GM18511 (cell line): ENCODE measurements around the gene GRID2.

Experiments
- ATAC-seq: cut with Tn5 transposase; IDR thresholded peaks from one replicate; pipeline ENCODE4 v1.9.1; 2021; ENCODE audit warnings: mild to moderate bottlenecking, moderate library complexity; ENCODE audit not compliant: unreplicated experiment

GRID2 gene

DNA sequence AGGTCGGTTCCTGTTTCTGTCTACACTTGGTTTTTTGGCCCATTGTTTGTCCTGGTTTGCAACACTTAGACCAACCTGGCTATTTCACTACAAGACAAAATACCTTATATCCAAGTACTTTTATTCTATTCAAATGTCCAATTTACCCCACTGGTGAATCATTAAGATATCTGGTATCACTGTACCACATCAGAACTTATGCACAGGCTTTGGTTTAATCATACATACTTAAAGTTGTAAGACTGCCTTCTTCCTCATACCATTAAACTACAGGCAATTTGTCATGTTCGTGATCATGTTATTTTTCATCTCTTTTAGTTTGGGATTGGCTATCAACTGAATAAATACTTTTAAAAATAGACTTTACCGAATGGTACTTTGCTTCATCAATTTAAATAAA is 1471.8 kb downstream of the GRID2 start:
- ATAC-seq, result no peak

DNA sequence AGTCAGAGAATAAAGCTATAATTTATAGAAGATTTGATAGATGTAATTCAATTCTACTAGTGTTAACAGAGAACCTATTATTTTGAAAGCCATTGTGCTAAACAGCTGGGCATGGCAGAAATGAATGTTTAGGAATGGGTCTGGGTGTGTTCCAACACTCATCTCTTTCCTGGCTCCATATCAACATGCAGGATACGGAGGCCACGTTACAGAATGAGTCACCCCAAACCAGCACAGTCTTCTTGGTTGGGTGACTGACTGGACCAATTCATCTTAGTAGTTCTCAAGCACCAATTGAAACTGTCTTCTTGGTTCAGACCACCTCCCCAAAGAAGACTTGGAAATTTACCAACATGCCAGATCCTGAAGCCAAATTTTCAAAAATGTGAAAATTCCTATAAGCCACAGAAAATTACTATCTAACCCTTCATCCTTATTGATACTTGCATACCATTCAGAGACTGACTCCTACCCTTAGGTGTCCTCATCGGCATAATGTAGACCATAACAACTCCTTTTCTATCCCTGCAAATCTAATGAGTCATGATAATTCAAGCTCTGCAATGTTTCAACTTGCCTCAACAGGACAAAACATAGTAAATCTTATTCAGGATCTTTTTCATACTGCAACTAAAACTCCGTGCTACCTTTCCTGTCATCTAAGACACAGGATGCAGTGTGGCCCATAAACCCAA is 1472.8 kb downstream of the GRID2 start:
- ATAC-seq, result no peak

GRCh38 chr4:93777081-93777460 is 1473.3 kb downstream of the GRID2 start:
- ATAC-seq, result no peak

DNA sequence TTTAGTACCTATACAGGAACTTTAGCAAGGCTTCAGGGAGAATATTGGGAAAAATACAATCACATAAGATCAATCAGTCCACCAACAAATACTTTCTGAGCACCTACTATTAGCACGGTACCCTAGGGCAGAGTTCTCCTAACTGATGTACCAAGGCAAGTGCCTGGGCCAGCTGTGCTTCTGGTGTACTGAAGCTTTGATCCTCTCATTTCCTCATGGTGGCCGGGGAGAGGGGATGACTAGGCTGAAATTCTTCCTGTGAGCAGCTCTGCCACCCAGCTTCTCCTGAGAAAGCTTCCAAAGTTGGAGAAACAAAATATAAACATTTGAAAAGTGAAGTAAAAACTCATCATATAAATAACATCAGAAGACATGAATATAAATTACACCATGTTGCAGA is 1475.5 kb downstream of the GRID2 start:
- no peak for ATAC-seq

- no peak for ATAC-seq
Observed at GRCh38 chr4:93780080-93780479, 1476.3 kb downstream of the GRID2 start.

- no peak for ATAC-seq
Observed at GRCh38 chr4:93781198-93781597, 1477.4 kb downstream of the GRID2 start.

DNA sequence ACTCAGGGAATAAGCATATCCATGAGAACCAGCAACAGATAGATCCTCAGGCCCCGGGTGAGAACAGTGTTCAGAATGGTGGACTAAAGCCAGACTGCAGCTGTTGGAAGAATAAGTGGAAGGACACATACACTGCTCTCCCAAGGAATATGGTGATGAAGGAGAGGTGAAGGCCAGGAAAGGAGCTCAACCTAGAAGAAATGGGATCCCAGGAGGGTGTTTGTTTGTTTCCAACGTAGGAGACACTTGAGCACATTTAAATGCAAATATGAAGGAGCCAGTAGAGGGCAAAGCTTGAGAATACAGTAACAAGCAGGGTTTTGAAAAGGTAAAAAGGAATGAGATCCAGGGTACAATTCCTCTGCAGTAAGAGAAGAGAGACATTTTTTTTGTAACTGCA is 1482.4 kb downstream of the GRID2 start:
- no peak for ATAC-seq

- ATAC-seq, result no peak
Observed at GRCh38 chr4:93788712-93789111, 1484.9 kb downstream of the GRID2 start.

GRCh38 chr4:93791570-93792195 is 1487.9 kb downstream of the GRID2 start:
- peak; percentile 87 for ATAC-seq

GRCh38 chr4:93802045-93802444 is 1498.3 kb downstream of the GRID2 start:
- ATAC-seq, result no peak

- ATAC-seq, result no peak
Observed at GRCh38 chr4:93809773-93810172, 1506.0 kb downstream of the GRID2 start.

DNA sequence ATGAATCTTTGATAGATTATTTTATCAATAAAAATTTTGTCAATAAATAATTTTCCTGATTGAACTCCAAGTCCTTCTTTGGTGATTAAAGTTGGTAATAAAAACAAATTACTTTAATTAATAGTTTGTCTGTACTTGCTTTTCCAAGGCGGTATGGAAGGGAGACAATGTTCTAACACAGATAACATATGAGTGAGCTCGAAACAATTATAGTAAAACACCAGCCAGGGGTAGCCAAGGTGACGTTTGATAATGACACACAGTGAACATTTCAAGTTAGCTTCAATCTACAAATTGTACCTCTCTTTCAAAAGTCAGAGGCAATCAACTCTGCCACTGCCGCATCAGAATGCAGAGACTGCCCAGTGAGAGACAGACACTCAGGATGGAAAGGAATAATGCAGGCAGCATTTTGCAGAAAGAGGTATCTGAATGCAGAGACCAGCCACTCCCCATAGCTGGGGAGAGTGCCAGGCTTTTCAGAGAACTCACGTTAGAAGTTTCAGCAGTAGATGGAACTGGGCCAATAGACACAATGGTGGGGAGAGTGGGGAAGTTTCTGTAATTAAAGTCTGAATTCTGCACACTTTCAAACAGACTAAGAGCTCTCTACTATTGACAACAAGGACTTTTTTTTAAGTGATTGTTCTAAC is 1506.7 kb downstream of the GRID2 start:
- ATAC-seq, result no peak

DNA sequence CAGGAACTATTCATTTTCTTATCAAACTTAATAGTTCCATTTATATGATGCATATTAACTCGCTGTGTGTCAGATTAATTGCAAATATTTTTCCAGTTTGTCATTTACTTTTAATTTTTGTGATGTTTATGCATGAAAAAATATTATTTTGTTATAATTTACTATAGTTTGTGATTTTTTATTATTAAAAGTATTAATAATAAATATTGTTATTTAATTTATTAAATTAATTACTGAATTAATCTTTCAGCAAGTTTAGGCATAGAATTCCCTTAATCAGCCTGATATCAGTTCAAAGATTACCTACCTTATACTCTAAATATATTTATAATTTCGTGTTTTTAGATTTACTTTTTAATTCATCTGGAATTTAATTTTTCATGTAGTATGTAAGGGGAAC is 1509.3 kb downstream of the GRID2 start:
- no peak for ATAC-seq

DNA sequence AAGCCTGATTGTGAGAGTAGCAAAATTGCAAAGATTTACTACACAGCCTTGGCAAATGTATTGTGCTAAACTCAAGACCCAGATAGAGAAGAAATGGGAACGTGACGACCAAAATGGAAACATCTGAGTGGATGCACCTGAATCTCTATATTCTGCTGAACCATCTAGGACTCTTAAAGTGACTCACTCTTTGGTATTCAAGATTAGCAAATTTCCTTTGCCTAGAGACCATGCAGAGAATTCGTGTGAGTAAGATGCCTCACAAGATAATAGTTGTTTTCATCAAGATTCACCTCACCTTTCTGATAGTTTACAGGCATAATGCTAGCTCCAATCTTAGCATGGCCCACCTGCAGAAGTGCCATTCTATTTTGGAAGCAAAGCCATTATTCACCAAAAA is 1510.4 kb downstream of the GRID2 start:
- no peak for ATAC-seq

DNA sequence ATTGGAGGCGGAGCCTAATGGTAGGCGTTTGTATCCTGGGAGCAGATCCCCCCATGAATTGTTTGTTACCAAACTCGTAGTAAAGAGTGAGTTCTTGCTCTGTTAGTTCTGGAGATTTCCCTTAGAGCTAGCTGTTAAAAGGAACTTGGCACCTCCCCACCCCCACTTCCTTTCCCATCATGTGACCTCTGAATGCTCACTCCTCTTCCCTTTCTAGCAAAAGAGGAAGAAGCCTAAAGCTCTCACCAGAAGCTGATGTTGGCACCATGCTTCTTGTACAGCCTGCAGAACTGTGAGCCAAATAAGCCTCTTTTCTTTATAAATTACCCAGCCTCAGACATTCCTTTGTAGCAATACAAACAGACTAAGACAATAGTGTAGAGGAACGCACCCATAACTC is 1511.0 kb downstream of the GRID2 start:
- peak; percentile 58 for ATAC-seq
